Measurements from ENCODE around the gene TAF10.

TAF10 gene

GRCh38 chr11:6623391-6624363, 11.7 kb upstream of the TAF10 start:
- DNase-seq (ENCODE audit: low spot score): no peak

- peak; percentile 13 for DNase-seq (ENCODE audit: low spot score)
These were observed 10.5 kb upstream of the TAF10 start for GRCh38 chr11:6622261-6623171.

GRCh38 chr11:6621711-6622211, 9.7 kb upstream of the TAF10 start:
- DNase-seq (ENCODE audit: low spot score): no peak

- no peak for DNase-seq (ENCODE audit: low spot score)
These were observed 8.6 kb upstream of the TAF10 start for GRCh38 chr11:6620636-6621035.

- peak; percentile 90 for DNase-seq (ENCODE audit: low spot score)
These were observed 7.2 kb upstream of the TAF10 start, which contains the start of gene TPP1 for GRCh38 chr11:6619004-6619745. TSS of gene TPP1 (minus strand) at chr11:6619422. CDS start at chr11:6619400, 22 bp downstream.

- DNase-seq (ENCODE audit: low spot score): peak; percentile 42
These were observed 6.3 kb upstream of the TAF10 start for GRCh38 chr11:6618117-6619003.

GRCh38 chr11:6617315-6617781, 5.3 kb upstream of the TAF10 start:
- DNase-seq (ENCODE audit: low spot score): no peak

- no peak for DNase-seq (ENCODE audit: low spot score)
These were observed 4.7 kb upstream of the TAF10 start for GRCh38 chr11:6616596-6617250.

- peak; percentile 19 for DNase-seq (ENCODE audit: low spot score)
These were observed 4.0 kb upstream of the TAF10 start for GRCh38 chr11:6615882-6616585.

- DNase-seq (ENCODE audit: low spot score): no peak
These were observed 3.0 kb upstream of the TAF10 start for GRCh38 chr11:6615046-6615445.

GRCh38 chr11:6614446-6614845, 2.4 kb upstream of the TAF10 start:
- no peak for DNase-seq (ENCODE audit: low spot score)

- no peak for DNase-seq (ENCODE audit: low spot score)
These were observed 1.5 kb upstream of the TAF10 start for GRCh38 chr11:6613496-6613895.

GRCh38 chr11:6611963-6612212, 128 bp downstream of the TAF10 start:
- no peak for DNase-seq (ENCODE audit: low spot score)

- peak; percentile 39 for DNase-seq (ENCODE audit: low spot score)
These were observed 689 bp downstream of the TAF10 start for GRCh38 chr11:6611092-6611962.

- no peak for DNase-seq (ENCODE audit: low spot score)
These were observed 1.4 kb downstream of the TAF10 start for GRCh38 chr11:6610591-6610990.

- DNase-seq (ENCODE audit: low spot score): no peak
These were observed 2.5 kb downstream of the TAF10 start for GRCh38 chr11:6609502-6610015.

GRCh38 chr11:6608726-6609501, 3.1 kb downstream of the TAF10 start:
- DNase-seq (ENCODE audit: low spot score): no peak

GRCh38 chr11:6608011-6608410, 4.0 kb downstream of the TAF10 start:
- no peak for DNase-seq (ENCODE audit: low spot score)

All from kidney tubule cell (primary cell).